Measurements from ENCODE around the gene PCDHA6.

DNA sequence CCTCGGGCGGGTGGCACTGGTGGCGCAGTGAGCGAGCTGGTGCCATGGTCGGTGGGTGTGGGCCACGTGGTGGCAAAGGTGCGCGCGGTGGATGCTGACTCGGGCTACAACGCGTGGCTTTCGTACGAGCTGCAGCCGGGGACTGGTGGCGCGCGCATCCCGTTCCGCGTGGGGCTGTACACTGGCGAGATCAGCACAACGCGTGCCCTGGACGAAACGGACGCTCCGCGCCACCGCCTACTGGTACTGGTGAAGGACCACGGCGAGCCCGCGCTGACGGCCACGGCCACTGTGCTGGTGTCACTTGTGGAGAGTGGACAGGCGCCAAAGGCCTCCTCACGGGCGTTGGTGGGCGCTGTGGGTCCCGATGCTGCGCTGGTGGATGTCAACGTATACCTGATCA, 18.9 kb upstream of the PCDHA6 start:
- TF ChIP-seq, protein P1, sequence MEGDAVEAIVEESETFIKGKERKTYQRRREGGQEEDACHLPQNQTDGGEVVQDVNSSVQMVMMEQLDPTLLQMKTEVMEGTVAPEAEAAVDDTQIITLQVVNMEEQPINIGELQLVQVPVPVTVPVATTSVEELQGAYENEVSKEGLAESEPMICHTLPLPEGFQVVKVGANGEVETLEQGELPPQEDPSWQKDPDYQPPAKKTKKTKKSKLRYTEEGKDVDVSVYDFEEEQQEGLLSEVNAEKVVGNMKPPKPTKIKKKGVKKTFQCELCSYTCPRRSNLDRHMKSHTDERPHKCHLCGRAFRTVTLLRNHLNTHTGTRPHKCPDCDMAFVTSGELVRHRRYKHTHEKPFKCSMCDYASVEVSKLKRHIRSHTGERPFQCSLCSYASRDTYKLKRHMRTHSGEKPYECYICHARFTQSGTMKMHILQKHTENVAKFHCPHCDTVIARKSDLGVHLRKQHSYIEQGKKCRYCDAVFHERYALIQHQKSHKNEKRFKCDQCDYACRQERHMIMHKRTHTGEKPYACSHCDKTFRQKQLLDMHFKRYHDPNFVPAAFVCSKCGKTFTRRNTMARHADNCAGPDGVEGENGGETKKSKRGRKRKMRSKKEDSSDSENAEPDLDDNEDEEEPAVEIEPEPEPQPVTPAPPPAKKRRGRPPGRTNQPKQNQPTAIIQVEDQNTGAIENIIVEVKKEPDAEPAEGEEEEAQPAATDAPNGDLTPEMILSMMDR (conservative IDR thresholded peaks at IDR 0.05; ENCODE audit: low read length), result no peak
- TF ChIP-seq EZH2phosphoT487 (IDR thresholded peaks at IDR 0.05; ENCODE audit: borderline replicate concordance), result no peak
